ENCODE data around the gene ZKSCAN1.

DNA sequence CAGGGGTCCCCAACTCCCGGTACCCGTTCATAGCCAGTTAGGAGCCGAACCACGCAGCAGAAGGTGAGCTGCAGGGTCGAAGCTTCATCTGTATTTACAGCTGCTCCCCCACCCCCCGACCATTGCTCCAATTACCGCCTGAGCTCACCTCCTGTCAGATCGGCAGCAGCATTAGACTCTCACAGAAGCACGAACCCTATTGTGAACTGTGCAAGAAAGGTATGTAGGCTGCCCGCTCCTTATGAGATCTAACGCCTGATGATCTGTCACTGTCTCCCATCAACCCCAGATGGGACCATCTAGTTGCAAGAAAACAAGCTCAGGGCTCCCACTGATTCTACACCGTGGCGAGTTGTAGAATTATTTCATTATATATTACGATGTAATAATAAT, 24.9 kb upstream of the ZKSCAN1 start:
- TF ChIP-seq YY1 (IDR thresholded peaks at IDR 0.05; ENCODE audit: insufficient read depth, insufficient read length) = no peak
- TF ChIP-seq ZNF274 (IDR thresholded peaks at IDR 0.05; ENCODE audit: low read depth, low read length) = no peak
- no peak for TF ChIP-seq SUZ12 (IDR thresholded peaks at IDR 0.05; ENCODE audit: extremely low read depth, insufficient read depth, insufficient read length)
